K562 (cell line): ENCODE results near the gene OR2AT4. TPM values are rescaled to one million over a fixed set of nuclear protein-coding genes. Genes with fewer than 3 reads are reported as not detected.

Experiments used
- CHD1 ChIP-seq: fragments of 200-600 bp; sonication (generic); IDR thresholded peaks from one replicate; pipeline ENCODE4 v1.6.1; 2012; ENCODE audit warnings: mild to moderate bottlenecking, moderate library complexity, low read length, inconsistent platforms
- EGR1 ChIP-seq: fragments of 450-650 bp; conservative IDR thresholded peaks from 2 replicates; pipeline ENCODE4 v1.6.1; 2017; ENCODE audit warnings: mild to moderate bottlenecking
- KAT7 ChIP-seq: sonication (generic); formaldehyde crosslinking; IDR thresholded peaks from 2 replicates; pipeline ENCODE4 v1.8.0; 2022; ENCODE audit warnings: missing genetic modification reagents, mild to moderate bottlenecking, borderline replicate concordance
- MTA1 ChIP-seq: fragments of 450-650 bp; IDR thresholded peaks from 2 replicates; pipeline ENCODE4 v1.6.1; 2017; ENCODE audit warnings: borderline replicate concordance
- RUNX1 ChIP-seq: sonication (generic); IDR thresholded peaks from 2 replicates; pipeline ENCODE4 v1.6.1; 2016; ENCODE audit warnings: antibody characterized with exemption, low read depth
- SP2 ChIP-seq: IDR thresholded peaks from 2 replicates; pipeline ENCODE4 v1.6.1; 2011; ENCODE audit warnings: mild to moderate bottlenecking, low read depth, low read length, moderate library complexity; ENCODE audit not compliant: poor library complexity, severe bottlenecking; ENCODE audit errors: extremely low read depth
- YBX1 ChIP-seq: fragments of 450-650 bp; IDR thresholded peaks from 2 replicates; pipeline ENCODE4 v1.7.1; 2016; ENCODE audit warnings: mild to moderate bottlenecking
- ZNF140 ChIP-seq: fragments of 250-450 bp; sonication (Bioruptor Pico); IDR thresholded peaks from 2 replicates; pipeline ENCODE4 v1.8.0; 2021; ENCODE audit warnings: moderate library complexity, mild to moderate bottlenecking, inconsistent platforms
- ZNF253 ChIP-seq: fragments of 250-450 bp; sonication (Bioruptor Pico); conservative IDR thresholded peaks from 2 replicates; pipeline ENCODE4 v1.6.1; 2021; ENCODE audit warnings: mild to moderate bottlenecking
- ZNF696 ChIP-seq: fragments of 250-450 bp; sonication (Bioruptor Pico); conservative IDR thresholded peaks from 2 replicates; pipeline ENCODE4 v1.4.0; 2020; ENCODE audit warnings: mild to moderate bottlenecking, moderate library complexity
- polyA plus RNA-seq, 8 experiments: library from polyadenylated mRNA; depleted of rRNA in 4 of 8; stranded (reverse) in 5 of 8; unstranded in 3 of 8; fragments of >200 nt; fragmentation: Nextera tagmentation in 2 of 8; fragmentation: Illumina TruSeq in 1 of 8; extraction: Ambion mirVana in 2 of 8; extraction: Trizol in 1 of 8; gene quantifications; 2 replicates each; pipeline versions ENCODE4 v1.2.1 to v1.2.3, GENCODE V29; 2011 to 2014; ENCODE audit warnings: inconsistent platforms in 1 of 8, missing spikeins in 1 of 8
- total RNA-seq, 7 experiments: library from RNA; depleted of rRNA in 6 of 7; stranded (reverse); fragments of >200 nt in 6 of 7; fragmentation: Illumina TruSeq in 2 of 7; extraction: Trizol in 2 of 7; gene quantifications; 2 replicates each; pipeline versions ENCODE4 v1.2.1 to v1.2.3, GENCODE V29; 2011 to 2021; ENCODE audit warnings: low replicate concordance in 1 of 7
- TF ChIP-seq, protein P1 (sequence below): conservative IDR thresholded peaks from 2 replicates; pipeline ENCODE4 v1.6.1; 2011; ENCODE audit warnings: low read depth, mild to moderate bottlenecking, low read length; ENCODE audit not compliant: control insufficient read depth
- TF ChIP-seq, protein P2 (sequence below): fragments of 450-650 bp; IDR thresholded peaks from 2 replicates; pipeline ENCODE4 v1.6.1; 2016; ENCODE audit warnings: low read depth, mild to moderate bottlenecking, moderate library complexity
- TF ChIP-seq, protein P3 (sequence below): fragments of 250-450 bp; sonication (Bioruptor Pico); IDR thresholded peaks from 2 replicates; pipeline ENCODE4 v1.4.0; 2020; ENCODE audit warnings: mild to moderate bottlenecking, moderate library complexity
- TF ChIP-seq, protein P4 (sequence below): fragments of 200-800 bp; sonication (Bioruptor generic); IDR thresholded peaks from 2 replicates; pipeline ENCODE4 v1.6.1; 2016; ENCODE audit warnings: missing genetic modification characterization, missing compliant biosample characterization
- TF ChIP-seq, protein P5 (sequence below): sonication (generic); formaldehyde crosslinking; IDR thresholded peaks from 2 replicates; pipeline ENCODE4 v1.8.0; 2022; ENCODE audit warnings: missing genetic modification reagents, mild to moderate bottlenecking, borderline replicate concordance

The OR2AT4 gene
- total and polyA plus RNA-seq, 9 of the 15 experiments (the other 6 are each of a cell fraction or from before 2014, with no cell fraction given) = 0.86 to 3.1 (median 2.0) TPM

DNA sequence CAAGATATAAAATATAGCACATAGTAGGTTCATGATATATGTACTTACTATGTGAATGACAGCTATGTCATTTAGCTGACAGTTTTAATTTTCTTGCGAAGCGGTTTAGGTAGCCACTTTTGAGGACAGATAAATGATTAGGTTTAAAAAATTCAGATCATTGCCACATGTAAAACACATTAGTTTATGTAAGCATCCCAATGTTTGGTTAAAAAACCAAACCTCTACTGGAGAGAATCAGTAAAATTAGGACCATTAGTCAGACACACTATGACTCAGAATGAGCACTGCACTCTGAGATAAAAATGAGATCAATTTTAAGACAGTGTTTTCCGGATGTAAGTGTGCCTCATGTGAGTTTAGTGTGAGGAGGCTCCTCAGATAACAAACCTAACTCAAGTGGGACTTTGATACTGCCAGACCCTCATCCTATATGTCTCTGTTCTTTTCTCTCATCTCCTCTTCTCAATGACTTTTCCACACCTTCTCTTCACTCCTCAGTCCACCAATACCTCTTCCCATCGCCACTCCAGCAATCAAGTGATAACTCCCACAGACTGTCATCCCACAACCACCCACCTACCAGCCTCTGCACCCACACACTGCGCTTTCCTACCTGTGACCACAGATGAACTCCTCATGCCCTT, 6.8 kb upstream of the OR2AT4 start (continued):
- TF ChIP-seq, protein P1, sequence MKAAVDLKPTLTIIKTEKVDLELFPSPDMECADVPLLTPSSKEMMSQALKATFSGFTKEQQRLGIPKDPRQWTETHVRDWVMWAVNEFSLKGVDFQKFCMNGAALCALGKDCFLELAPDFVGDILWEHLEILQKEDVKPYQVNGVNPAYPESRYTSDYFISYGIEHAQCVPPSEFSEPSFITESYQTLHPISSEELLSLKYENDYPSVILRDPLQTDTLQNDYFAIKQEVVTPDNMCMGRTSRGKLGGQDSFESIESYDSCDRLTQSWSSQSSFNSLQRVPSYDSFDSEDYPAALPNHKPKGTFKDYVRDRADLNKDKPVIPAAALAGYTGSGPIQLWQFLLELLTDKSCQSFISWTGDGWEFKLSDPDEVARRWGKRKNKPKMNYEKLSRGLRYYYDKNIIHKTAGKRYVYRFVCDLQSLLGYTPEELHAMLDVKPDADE = no peak
- TF ChIP-seq MTA1 = no peak
- TF ChIP-seq, protein P2, sequence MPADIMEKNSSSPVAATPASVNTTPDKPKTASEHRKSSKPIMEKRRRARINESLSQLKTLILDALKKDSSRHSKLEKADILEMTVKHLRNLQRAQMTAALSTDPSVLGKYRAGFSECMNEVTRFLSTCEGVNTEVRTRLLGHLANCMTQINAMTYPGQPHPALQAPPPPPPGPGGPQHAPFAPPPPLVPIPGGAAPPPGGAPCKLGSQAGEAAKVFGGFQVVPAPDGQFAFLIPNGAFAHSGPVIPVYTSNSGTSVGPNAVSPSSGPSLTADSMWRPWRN = peak; percentile 74
- no peak for TF ChIP-seq SP2
- no peak for TF ChIP-seq YBX1
- no peak for TF ChIP-seq KAT7
- TF ChIP-seq CHD1 = no peak
- TF ChIP-seq, protein P3, sequence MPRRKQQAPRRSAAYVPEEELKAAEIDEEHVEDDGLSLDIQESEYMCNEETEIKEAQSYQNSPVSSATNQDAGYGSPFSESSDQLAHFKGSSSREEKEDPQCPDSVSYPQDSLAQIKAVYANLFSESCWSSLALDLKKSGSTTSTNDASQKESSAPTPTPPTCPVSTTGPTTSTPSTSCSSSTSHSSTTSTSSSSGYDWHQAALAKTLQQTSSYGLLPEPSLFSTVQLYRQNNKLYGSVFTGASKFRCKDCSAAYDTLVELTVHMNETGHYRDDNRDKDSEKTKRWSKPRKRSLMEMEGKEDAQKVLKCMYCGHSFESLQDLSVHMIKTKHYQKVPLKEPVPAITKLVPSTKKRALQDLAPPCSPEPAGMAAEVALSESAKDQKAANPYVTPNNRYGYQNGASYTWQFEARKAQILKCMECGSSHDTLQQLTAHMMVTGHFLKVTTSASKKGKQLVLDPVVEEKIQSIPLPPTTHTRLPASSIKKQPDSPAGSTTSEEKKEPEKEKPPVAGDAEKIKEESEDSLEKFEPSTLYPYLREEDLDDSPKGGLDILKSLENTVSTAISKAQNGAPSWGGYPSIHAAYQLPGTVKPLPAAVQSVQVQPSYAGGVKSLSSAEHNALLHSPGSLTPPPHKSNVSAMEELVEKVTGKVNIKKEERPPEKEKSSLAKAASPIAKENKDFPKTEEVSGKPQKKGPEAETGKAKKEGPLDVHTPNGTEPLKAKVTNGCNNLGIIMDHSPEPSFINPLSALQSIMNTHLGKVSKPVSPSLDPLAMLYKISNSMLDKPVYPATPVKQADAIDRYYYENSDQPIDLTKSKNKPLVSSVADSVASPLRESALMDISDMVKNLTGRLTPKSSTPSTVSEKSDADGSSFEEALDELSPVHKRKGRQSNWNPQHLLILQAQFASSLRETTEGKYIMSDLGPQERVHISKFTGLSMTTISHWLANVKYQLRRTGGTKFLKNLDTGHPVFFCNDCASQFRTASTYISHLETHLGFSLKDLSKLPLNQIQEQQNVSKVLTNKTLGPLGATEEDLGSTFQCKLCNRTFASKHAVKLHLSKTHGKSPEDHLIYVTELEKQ (CRISPR knock-in tag) = no peak
- TF ChIP-seq ZNF253 = 0 out of 2 replicates have a peak, but pooled peaks have one; percentile 18
- no peak for TF ChIP-seq ZNF140
- TF ChIP-seq, protein P4, sequence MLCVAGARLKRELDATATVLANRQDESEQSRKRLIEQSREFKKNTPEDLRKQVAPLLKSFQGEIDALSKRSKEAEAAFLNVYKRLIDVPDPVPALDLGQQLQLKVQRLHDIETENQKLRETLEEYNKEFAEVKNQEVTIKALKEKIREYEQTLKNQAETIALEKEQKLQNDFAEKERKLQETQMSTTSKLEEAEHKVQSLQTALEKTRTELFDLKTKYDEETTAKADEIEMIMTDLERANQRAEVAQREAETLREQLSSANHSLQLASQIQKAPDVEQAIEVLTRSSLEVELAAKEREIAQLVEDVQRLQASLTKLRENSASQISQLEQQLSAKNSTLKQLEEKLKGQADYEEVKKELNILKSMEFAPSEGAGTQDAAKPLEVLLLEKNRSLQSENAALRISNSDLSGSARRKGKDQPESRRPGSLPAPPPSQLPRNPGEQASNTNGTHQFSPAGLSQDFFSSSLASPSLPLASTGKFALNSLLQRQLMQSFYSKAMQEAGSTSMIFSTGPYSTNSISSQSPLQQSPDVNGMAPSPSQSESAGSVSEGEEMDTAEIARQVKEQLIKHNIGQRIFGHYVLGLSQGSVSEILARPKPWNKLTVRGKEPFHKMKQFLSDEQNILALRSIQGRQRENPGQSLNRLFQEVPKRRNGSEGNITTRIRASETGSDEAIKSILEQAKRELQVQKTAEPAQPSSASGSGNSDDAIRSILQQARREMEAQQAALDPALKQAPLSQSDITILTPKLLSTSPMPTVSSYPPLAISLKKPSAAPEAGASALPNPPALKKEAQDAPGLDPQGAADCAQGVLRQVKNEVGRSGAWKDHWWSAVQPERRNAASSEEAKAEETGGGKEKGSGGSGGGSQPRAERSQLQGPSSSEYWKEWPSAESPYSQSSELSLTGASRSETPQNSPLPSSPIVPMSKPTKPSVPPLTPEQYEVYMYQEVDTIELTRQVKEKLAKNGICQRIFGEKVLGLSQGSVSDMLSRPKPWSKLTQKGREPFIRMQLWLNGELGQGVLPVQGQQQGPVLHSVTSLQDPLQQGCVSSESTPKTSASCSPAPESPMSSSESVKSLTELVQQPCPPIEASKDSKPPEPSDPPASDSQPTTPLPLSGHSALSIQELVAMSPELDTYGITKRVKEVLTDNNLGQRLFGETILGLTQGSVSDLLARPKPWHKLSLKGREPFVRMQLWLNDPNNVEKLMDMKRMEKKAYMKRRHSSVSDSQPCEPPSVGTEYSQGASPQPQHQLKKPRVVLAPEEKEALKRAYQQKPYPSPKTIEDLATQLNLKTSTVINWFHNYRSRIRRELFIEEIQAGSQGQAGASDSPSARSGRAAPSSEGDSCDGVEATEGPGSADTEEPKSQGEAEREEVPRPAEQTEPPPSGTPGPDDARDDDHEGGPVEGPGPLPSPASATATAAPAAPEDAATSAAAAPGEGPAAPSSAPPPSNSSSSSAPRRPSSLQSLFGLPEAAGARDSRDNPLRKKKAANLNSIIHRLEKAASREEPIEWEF (CRISPR knock-in tag) = no peak
- TF ChIP-seq, protein P5, sequence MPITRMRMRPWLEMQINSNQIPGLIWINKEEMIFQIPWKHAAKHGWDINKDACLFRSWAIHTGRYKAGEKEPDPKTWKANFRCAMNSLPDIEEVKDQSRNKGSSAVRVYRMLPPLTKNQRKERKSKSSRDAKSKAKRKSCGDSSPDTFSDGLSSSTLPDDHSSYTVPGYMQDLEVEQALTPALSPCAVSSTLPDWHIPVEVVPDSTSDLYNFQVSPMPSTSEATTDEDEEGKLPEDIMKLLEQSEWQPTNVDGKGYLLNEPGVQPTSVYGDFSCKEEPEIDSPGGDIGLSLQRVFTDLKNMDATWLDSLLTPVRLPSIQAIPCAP = no peak
- no peak for TF ChIP-seq RUNX1
- TF ChIP-seq ZNF696 (CRISPR knock-in tag) = no peak; the same call in 1 of the 2 replicates
- TF ChIP-seq EGR1 = peak; percentile 99
